K562 (cell line): ENCODE results near the gene ERN1. TPM values are rescaled to one million over a fixed set of nuclear protein-coding genes. Genes with fewer than 3 reads are reported as not detected.

Experiments used
- ADNP ChIP-seq: fragments of 200-800 bp; sonication (Bioruptor generic); IDR thresholded peaks from 2 replicates; pipeline ENCODE4 v1.6.1; 2016; ENCODE audit warnings: missing genetic modification characterization, missing compliant biosample characterization
- BRF1 ChIP-seq: IDR thresholded peaks from 3 replicates; pipeline ENCODE4 v1.6.1; 2011; ENCODE audit warnings: borderline replicate concordance, mild to moderate bottlenecking; ENCODE audit not compliant: insufficient read length; ENCODE audit errors: extremely low read depth
- CBFA2T2 ChIP-seq: fragments of 450-650 bp; conservative IDR thresholded peaks from 2 replicates; pipeline ENCODE4 v1.6.1; 2017; ENCODE audit warnings: mild to moderate bottlenecking
- CREM ChIP-seq: IDR thresholded peaks from 2 replicates; pipeline ENCODE4 v1.6.1; 2014; ENCODE audit warnings: antibody characterized with exemption, low read depth
- EGR1 ChIP-seq: fragments of 450-650 bp; conservative IDR thresholded peaks from 2 replicates; pipeline ENCODE4 v1.6.1; 2017; ENCODE audit warnings: mild to moderate bottlenecking
- RBFOX2 ChIP-seq: fragments of 200-400 bp; formaldehyde crosslinking; IDR thresholded peaks from 2 replicates; pipeline ENCODE4 v1.6.1; 2017; ENCODE audit warnings: low read depth, mild to moderate bottlenecking, low read length, moderate library complexity
- RBM25 ChIP-seq: fragments of 200-400 bp; formaldehyde crosslinking; IDR thresholded peaks from 2 replicates; pipeline ENCODE4 v1.6.1; 2018; ENCODE audit warnings: low read length, low read depth, moderate library complexity; ENCODE audit not compliant: severe bottlenecking
- RFX7 ChIP-seq: fragments of 250-450 bp; sonication (Bioruptor Pico); IDR thresholded peaks from 2 replicates; pipeline ENCODE4 v1.5.1; 2021; ENCODE audit warnings: mild to moderate bottlenecking
- TAF15 ChIP-seq: fragments of 200-400 bp; formaldehyde crosslinking; IDR thresholded peaks from 2 replicates; pipeline ENCODE4 v1.6.1; 2017; ENCODE audit warnings: mild to moderate bottlenecking, low read depth, low read length, moderate library complexity
- XRCC3 ChIP-seq: fragments of 450-650 bp; IDR thresholded peaks from 2 replicates; pipeline ENCODE4 v1.6.1; 2017; ENCODE audit warnings: mild to moderate bottlenecking, moderate library complexity
- ZC3H4 ChIP-seq: sonication (generic); formaldehyde crosslinking; IDR thresholded peaks from 2 replicates; pipeline ENCODE4 v1.9.0; 2021; ENCODE audit warnings: missing genetic modification reagents, borderline replicate concordance
- ZNF282 ChIP-seq: sonication (generic); formaldehyde crosslinking; IDR thresholded peaks from 2 replicates; pipeline ENCODE4 v1.8.1; 2023; ENCODE audit warnings: missing genetic modification reagents
- polyA plus RNA-seq, 8 experiments: library from polyadenylated mRNA; depleted of rRNA in 4 of 8; stranded (reverse) in 5 of 8; unstranded in 3 of 8; fragments of >200 nt; fragmentation: Nextera tagmentation in 2 of 8; fragmentation: Illumina TruSeq in 1 of 8; extraction: Ambion mirVana in 2 of 8; extraction: Trizol in 1 of 8; gene quantifications; 2 replicates each; pipeline versions ENCODE4 v1.2.1 to v1.2.3, GENCODE V29; 2011 to 2014; ENCODE audit warnings: inconsistent platforms in 1 of 8, missing spikeins in 1 of 8
- total RNA-seq, 7 experiments: library from RNA; depleted of rRNA in 6 of 7; stranded (reverse); fragments of >200 nt in 6 of 7; fragmentation: Illumina TruSeq in 2 of 7; extraction: Trizol in 2 of 7; gene quantifications; 2 replicates each; pipeline versions ENCODE4 v1.2.1 to v1.2.3, GENCODE V29; 2011 to 2021; ENCODE audit warnings: low replicate concordance in 1 of 7
- TF ChIP-seq, protein P1 (sequence below): fragments of 250-450 bp; sonication (Bioruptor Pico); IDR thresholded peaks from 2 replicates; pipeline ENCODE4 v1.5.0; 2021
- TF ChIP-seq, protein P2 (sequence below): IDR thresholded peaks from 3 replicates; pipeline ENCODE4 v1.6.1; 2011; ENCODE audit warnings: borderline replicate concordance, mild to moderate bottlenecking; ENCODE audit not compliant: insufficient read length, insufficient read depth
- TF ChIP-seq, protein P3 (sequence below): sonication (generic); IDR thresholded peaks from 2 replicates; pipeline ENCODE4 v1.6.1; 2016
- TF ChIP-seq, protein P4 (sequence below): fragments of 450-650 bp; formaldehyde crosslinking; IDR thresholded peaks from 2 replicates; pipeline ENCODE4 v1.4.0; 2022; ENCODE audit warnings: missing genetic modification characterization
- TF ChIP-seq, protein P5 (sequence below): fragments of 450-650 bp; IDR thresholded peaks from 2 replicates; pipeline ENCODE4 v1.6.1; 2018; ENCODE audit warnings: mild to moderate bottlenecking, low read depth; ENCODE audit not compliant: partially characterized antibody
- TF ChIP-seq, protein P6 (sequence below): fragments of 450-650 bp; IDR thresholded peaks from 2 replicates; pipeline ENCODE4 v1.7.1; 2018; ENCODE audit warnings: mild to moderate bottlenecking, low read depth; ENCODE audit not compliant: partially characterized antibody

The ERN1 gene
- total and polyA plus RNA-seq, 9 of the 15 experiments (the other 6 are each of a cell fraction or from before 2014, with no cell fraction given), result 2.1 to 22.5 (median 7.3) TPM

DNA sequence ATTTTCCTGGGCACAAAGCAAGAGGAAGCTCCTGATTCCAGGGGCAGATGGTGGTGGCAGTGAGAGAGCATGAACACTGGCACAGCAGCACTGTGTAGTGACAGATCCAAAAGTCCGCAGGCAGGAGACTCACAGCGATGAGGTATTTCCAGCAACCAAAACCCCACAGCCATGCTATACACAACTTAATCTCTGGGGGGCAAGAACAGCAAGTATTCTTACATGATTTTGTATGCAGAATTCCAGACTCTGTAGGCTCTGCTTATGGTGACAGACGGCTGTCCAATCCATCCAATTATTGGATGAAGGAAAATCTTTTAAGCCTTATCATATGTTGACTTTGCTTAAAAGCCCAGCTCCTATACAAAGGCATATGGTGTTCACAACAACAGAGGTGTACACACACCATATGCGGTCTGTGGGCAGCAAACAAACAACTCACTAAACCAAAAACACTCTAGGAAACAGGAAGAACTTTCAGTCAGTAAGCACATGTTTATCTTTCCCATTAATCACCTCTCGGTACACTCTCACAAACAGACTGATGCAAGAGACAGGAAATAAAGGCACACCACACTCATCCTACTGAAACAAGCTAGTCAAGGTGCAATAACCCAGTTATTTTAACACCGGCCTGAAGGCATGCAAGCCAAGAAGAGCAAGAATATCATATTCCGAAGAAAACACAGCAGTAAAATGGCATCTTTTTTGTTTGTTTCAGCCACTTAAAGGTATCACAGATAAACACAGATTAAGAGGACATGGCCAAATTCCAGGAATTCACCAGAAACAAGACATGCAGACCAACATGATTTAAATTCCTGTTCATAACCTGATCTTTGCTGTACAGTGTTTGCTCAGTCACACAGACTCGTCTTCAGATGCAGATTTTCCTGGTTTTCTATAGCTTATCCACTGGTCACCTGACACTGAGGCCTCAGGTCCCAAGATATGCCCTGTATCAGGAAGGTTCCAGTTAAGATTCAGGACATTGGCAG is 47.8 kb downstream of the ERN1 start (continued):
- TF ChIP-seq RFX7 (CRISPR knock-in tag) (no peak), RBFOX2 (peak; percentile 77), ZC3H4 (CRISPR knock-in tag) (no peak), ADNP (tag) (no peak), TAF15 (no peak), XRCC3 (no peak), CBFA2T2 (no peak), RBM25 (no peak), BRF1 (no peak), CREM (0 out of 2 replicates have a peak, but pooled peaks have one; percentile 22), EGR1 (no peak), ZNF282 (CRISPR knock-in tag) (no peak)
- TF ChIP-seq, protein P1, sequence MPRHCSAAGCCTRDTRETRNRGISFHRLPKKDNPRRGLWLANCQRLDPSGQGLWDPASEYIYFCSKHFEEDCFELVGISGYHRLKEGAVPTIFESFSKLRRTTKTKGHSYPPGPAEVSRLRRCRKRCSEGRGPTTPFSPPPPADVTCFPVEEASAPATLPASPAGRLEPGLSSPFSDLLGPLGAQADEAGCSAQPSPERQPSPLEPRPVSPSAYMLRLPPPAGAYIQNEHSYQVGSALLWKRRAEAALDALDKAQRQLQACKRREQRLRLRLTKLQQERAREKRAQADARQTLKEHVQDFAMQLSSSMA (CRISPR knock-in tag), result 0 out of 2 replicates have a peak, but pooled peaks have one; percentile 41
- TF ChIP-seq, protein P2, sequence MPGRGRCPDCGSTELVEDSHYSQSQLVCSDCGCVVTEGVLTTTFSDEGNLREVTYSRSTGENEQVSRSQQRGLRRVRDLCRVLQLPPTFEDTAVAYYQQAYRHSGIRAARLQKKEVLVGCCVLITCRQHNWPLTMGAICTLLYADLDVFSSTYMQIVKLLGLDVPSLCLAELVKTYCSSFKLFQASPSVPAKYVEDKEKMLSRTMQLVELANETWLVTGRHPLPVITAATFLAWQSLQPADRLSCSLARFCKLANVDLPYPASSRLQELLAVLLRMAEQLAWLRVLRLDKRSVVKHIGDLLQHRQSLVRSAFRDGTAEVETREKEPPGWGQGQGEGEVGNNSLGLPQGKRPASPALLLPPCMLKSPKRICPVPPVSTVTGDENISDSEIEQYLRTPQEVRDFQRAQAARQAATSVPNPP, result no peak
- TF ChIP-seq, protein P3, sequence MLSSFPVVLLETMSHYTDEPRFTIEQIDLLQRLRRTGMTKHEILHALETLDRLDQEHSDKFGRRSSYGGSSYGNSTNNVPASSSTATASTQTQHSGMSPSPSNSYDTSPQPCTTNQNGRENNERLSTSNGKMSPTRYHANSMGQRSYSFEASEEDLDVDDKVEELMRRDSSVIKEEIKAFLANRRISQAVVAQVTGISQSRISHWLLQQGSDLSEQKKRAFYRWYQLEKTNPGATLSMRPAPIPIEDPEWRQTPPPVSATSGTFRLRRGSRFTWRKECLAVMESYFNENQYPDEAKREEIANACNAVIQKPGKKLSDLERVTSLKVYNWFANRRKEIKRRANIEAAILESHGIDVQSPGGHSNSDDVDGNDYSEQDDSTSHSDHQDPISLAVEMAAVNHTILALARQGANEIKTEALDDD, result peak; percentile 97
- TF ChIP-seq, protein P4, sequence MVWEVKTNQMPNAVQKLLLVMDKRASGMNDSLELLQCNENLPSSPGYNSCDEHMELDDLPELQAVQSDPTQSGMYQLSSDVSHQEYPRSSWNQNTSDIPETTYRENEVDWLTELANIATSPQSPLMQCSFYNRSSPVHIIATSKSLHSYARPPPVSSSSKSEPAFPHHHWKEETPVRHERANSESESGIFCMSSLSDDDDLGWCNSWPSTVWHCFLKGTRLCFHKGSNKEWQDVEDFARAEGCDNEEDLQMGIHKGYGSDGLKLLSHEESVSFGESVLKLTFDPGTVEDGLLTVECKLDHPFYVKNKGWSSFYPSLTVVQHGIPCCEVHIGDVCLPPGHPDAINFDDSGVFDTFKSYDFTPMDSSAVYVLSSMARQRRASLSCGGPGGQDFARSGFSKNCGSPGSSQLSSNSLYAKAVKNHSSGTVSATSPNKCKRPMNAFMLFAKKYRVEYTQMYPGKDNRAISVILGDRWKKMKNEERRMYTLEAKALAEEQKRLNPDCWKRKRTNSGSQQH, result no peak
- TF ChIP-seq, protein P5, sequence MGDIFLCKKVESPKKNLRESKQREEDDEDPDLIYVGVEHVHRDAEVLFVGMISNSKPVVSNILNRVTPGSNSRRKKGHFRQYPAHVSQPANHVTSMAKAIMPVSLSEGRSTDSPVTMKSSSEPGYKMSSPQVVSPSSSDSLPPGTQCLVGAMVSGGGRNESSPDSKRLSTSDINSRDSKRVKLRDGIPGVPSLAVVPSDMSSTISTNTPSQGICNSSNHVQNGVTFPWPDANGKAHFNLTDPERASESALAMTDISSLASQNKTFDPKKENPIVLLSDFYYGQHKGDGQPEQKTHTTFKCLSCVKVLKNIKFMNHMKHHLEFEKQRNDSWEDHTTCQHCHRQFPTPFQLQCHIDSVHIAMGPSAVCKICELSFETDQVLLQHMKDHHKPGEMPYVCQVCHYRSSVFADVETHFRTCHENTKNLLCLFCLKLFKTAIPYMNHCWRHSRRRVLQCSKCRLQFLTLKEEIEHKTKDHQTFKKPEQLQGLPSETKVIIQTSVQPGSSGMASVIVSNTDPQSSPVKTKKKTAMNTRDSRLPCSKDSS, result no peak
- TF ChIP-seq, protein P6, sequence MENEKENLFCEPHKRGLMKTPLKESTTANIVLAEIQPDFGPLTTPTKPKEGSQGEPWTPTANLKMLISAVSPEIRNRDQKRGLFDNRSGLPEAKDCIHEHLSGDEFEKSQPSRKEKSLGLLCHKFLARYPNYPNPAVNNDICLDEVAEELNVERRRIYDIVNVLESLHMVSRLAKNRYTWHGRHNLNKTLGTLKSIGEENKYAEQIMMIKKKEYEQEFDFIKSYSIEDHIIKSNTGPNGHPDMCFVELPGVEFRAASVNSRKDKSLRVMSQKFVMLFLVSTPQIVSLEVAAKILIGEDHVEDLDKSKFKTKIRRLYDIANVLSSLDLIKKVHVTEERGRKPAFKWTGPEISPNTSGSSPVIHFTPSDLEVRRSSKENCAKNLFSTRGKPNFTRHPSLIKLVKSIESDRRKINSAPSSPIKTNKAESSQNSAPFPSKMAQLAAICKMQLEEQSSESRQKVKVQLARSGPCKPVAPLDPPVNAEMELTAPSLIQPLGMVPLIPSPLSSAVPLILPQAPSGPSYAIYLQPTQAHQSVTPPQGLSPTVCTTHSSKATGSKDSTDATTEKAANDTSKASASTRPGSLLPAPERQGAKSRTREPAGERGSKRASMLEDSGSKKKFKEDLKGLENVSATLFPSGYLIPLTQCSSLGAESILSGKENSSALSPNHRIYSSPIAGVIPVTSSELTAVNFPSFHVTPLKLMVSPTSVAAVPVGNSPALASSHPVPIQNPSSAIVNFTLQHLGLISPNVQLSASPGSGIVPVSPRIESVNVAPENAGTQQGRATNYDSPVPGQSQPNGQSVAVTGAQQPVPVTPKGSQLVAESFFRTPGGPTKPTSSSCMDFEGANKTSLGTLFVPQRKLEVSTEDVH, result peak; percentile 75
